Midbrain (tissue), 1 donor: ENCODE results near the gene MAGI2.

Experiments
- DNase-seq: peaks from one replicate; lab custom pipeline; 2025; lab: John Stamatoyannopoulos, UW

Gene MAGI2

DNA sequence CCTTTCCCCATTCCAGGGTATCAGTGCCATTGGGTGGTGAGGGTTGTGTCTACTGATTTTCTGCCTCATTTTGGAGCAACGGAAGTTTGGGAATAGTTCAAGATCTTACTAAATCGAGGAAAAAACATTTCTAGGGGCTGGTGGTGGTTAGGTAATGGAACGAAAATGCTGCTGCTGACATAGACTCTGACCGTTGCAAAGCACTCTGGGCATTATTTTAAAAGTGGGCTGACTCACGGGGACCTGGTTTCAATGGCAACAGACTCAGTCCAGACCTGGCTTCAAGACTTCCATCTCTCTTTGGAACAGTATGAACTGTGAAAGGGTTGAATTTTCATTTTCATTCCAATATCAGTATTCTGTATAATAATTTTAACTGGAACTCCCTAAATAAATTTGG lies 1370.9 kb downstream of the MAGI2 start:
- no peak for DNase-seq

- no peak for DNase-seq
Measured at GRCh38 chr7:78081888-78082287, 1371.6 kb downstream of the MAGI2 start.

DNA sequence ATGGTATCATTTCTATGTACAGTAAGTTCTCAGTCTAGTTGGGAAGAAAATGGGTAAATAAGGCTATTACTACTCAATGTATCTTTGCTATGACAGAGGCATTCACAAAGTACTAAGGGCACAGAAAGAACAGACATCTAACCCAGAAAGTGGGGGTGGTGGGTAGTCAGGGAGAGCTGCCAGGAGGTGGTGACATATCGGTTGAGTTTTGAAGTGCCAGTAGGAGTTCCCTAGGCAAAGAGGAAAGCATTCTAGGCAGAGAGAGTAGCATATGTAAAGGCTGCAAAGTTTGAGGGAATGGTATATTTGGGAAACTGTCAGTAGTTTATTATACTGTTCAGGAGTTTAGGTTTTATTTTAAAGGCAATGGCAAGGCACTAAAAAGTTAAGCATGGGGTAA lies 1372.1 kb downstream of the MAGI2 start:
- no peak for DNase-seq

DNA sequence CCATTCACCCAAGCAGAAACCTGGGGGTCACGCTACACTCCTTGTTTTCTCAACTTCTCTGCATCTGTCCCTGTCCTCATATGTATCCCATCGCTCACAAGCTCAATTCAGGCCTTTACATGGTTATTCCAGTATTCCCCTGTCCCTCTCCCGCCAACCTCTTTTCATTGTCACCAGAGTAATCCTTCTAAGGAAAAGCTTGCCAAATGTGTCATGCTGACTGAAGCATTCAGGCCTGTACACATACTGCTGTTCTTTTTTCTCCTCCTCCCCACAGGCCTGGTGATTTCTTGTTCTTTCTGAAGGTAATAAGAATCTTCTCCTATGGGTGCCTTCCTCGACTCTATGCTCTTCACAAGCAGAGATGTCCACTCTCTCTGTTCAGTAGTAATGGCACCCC lies 1372.7 kb downstream of the MAGI2 start:
- peak; percentile 63 for DNase-seq

DNA sequence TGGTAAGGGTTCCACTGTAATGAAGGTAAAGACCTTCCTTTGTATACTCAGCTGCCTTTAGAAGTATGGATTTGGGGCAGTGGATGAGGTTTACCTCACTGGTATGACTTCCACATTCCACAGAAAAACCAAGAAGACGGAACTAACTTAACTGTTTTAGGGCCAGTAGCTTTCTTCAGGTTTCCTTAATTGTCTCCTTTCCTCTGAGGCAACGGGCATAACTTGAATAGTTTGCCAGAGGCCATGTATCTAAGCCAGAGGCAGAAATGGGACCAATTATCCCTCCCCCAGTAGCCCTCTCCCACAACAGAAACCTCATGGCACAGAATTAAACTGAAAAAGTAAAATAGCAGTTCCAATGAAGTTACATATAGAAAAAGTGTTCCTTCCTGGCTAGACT lies 1373.2 kb downstream of the MAGI2 start:
- DNase-seq, result no peak

GRCh38 chr7:78074713-78075112 lies 1378.8 kb downstream of the MAGI2 start:
- DNase-seq, result no peak

GRCh38 chr7:78073609-78074382 lies 1379.7 kb downstream of the MAGI2 start:
- no peak for DNase-seq

GRCh38 chr7:78072201-78072590 lies 1381.3 kb downstream of the MAGI2 start:
- no peak for DNase-seq

DNA sequence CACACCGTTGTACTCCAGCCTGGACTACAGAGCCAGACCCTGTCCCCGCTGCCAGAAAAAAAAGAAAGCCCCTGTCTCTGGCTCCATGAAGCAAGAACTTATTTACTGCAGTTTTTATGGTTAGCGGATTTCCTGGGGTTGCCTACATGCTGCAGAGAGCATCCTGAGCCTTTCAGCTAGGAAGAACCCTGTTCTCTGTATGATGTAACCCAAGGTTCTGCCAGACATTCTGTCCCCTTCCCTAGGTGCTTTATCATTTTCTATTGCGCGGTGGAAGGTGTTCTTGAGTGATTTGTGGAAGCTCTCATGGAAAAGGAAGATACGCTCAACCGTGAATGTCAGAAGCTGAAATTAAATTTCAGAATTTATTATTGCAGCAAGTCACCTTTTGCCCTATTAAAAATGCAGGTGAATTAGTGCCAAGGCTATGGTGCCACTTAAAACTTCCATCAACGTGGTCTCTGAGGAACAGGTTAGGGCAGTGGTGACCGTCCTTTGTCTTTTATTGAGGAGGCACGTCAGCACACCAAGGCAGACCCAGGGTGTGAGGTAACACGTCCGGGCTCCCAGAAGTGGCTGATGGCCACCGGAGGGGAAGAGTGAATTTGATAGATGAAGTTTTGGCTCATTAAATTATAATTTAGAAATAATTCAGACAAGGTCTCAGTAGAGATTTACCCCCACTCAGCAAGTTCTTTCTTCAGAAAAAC lies 1381.8 kb downstream of the MAGI2 start:
- no peak for DNase-seq

DNA sequence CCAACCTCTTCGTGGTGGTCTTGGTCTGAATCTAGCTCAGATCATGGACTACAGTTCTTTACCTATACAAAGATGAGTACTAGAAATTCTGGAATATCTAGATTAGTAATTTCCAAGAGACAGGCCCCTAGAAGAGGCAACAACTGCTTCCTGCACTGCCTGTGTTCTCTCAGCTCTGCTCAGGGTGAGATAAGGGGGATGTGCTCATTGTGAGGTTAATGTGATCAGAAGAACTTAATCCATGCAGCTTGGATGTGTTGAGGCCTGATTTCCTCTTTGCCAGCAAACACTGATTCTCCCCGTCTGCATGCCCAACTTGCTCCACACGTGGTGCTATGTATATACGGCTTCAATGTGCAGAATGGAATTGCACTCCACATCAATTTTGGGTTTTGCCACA lies 1386.9 kb downstream of the MAGI2 start:
- no peak for DNase-seq

DNA sequence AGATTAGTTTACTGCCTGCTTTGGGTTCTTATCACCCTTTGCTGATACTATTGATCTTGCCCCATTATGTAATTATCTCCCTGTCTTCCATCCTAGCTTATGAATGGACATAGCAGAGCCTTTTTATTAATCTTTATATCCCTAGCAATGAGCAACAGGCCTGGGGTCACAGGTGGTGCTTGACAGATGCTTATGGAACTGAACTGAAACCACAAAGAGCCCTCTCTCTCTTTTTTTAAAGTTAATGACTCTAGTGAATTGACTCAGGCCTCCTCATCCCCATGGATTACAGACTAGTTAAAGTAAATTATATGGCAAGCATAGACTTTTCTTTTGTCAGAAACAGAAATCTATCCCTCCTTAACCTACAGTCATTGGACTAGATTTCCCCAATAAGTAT lies 1389.7 kb downstream of the MAGI2 start:
- DNase-seq, result no peak

DNA sequence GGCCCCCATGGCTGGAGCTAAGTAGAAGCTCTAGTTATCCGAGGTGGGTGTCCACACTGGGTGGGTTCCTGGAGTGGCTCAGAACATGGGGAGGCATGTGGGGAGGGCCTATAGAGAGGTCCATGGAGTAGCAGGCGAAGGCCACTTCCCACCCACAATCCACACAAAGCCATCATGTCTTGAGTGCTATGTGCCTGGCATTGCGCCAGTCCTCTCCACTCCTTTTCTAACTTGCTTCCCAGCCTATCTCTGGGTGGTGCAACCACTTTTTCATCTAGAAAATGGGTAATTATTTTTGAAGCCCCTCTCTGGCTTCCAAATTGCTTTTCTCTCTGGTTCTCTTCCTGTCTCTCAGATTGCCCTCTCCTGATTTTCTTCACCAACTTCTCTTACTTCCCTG lies 1391.3 kb downstream of the MAGI2 start:
- DNase-seq, result no peak

- no peak for DNase-seq
Measured at GRCh38 chr7:78057571-78057970, 1395.9 kb downstream of the MAGI2 start.

- DNase-seq, result no peak
Measured at GRCh38 chr7:78055599-78055998, 1397.9 kb downstream of the MAGI2 start.

DNA sequence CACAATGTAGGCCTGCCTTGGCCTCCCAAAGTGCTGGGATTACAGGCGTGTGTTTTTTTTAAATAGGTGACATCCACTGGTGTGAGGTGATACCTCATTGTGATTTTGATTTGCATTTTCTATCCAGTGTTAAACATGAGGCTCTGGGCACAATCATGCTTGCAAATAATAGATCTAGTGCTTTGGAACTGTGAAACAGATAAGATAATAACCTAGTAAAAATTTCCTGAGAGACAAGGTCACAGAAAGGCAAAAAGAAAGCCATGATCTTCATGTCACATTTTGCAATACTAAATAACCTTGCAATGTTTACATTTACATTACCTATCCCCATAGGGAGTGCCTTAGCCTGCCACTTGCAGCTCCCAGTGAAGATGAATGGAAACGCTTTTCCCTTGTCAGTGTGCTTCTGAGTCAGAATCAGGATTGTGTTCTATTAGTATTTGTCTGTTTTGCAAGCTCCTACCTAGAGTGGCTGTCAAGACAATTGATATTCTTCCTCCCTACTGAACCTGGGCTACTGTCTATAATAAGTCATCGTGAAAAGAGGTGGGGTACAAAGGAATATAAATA lies 1398.4 kb downstream of the MAGI2 start:
- DNase-seq, result no peak

DNA sequence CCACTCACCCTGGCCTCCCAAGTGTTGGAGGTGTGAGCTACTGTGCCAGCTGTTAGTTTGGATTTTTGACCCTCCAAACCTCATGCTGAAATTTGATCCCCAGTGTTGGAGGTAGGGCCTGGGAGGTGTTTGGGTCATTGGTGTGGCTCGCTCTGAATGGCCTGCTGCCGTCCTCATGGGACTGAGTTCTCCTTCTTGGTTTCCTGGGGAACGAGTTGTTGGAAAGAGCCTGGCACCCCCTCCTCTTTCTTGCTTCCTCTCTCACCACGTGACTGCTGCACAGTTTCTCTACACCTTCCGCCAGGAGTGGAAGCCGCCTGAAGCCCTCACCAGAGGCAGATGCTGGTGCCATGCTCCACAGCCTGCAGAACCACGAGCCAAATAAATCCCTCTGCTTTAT lies 1401.4 kb downstream of the MAGI2 start:
- no peak for DNase-seq

GRCh38 chr7:78047800-78048199 lies 1405.7 kb downstream of the MAGI2 start:
- DNase-seq, result no peak

GRCh38 chr7:78043159-78043558 lies 1410.3 kb downstream of the MAGI2 start:
- DNase-seq, result no peak

- DNase-seq, result no peak
Measured at GRCh38 chr7:78041423-78041822, 1412.0 kb downstream of the MAGI2 start.

GRCh38 chr7:78039790-78040776 lies 1413.4 kb downstream of the MAGI2 start:
- DNase-seq, result no peak

GRCh38 chr7:78038465-78039080 lies 1414.9 kb downstream of the MAGI2 start:
- no peak for DNase-seq

DNA sequence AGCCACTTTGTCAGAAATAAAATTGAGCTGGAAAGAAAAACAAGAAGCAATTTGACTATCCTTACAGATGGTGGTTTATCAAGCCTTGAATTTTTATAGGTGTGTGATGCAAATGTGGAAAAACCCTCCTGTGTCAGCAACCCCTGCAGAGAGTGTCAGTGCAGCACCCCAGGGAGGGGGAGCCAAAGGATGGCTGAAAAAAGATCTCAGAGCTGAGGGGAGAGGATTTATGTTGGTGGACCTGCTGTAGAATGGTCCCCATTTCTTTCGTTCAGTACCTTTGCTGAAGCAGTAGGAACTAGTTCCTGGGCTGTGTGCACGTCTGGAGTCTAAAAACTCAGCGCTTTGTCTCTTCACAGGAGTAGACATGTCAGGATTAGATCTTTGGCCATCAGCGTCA lies 1415.9 kb downstream of the MAGI2 start:
- DNase-seq, result no peak
